HepG2 (cell line): Measurements from ENCODE around the gene MOK.

Experiments used
- EEA1 ChIP-seq: sonication (generic); formaldehyde crosslinking; IDR thresholded peaks from 2 replicates; pipeline ENCODE4 v1.5.1; 2020; ENCODE audit warnings: mild to moderate bottlenecking, missing genetic modification reagents, borderline replicate concordance
- TAF1 ChIP-seq: sonication (generic); formaldehyde crosslinking; IDR thresholded peaks from 2 replicates; pipeline ENCODE4 v1.4.0; 2020; ENCODE audit warnings: missing genetic modification reagents

- no peak for TF ChIP-seq EEA1
- no peak for TF ChIP-seq TAF1 (CRISPR knock-in tag)
These were observed 55.9 kb downstream of the MOK start for GRCh38 chr14:102249041-102249440.
